SIG-M5 (cell line): Measurements from ENCODE around the gene ITGA11.

Source experiments
- DNase-seq: peaks from one replicate; lab custom pipeline; 2025; lab: John Stamatoyannopoulos, UW

ITGA11 gene

GRCh38 chr15:68389936-68390817, 41.8 kb downstream of the ITGA11 start:
- no peak for DNase-seq

GRCh38 chr15:68389041-68389930, 42.7 kb downstream of the ITGA11 start:
- DNase-seq, result no peak

- DNase-seq, result no peak
Measured at GRCh38 chr15:68387381-68388143, 44.4 kb downstream of the ITGA11 start.

- no peak for DNase-seq
Measured at GRCh38 chr15:68386587-68387288, 45.2 kb downstream of the ITGA11 start.

GRCh38 chr15:68385671-68386586, 46.0 kb downstream of the ITGA11 start:
- no peak for DNase-seq

GRCh38 chr15:68385240-68385561, 46.8 kb downstream of the ITGA11 start:
- DNase-seq, result no peak

GRCh38 chr15:68384451-68385239, 47.3 kb downstream of the ITGA11 start:
- DNase-seq, result no peak

GRCh38 chr15:68383161-68384074, 48.5 kb downstream of the ITGA11 start:
- DNase-seq, result no peak

- no peak for DNase-seq
Measured at GRCh38 chr15:68382286-68383007, 49.5 kb downstream of the ITGA11 start.

GRCh38 chr15:68380456-68380855, 51.5 kb downstream of the ITGA11 start:
- DNase-seq, result no peak

- no peak for DNase-seq
Measured at GRCh38 chr15:68379759-68380290, 52.1 kb downstream of the ITGA11 start.

- DNase-seq, result no peak
Measured at GRCh38 chr15:68379058-68379758, 52.8 kb downstream of the ITGA11 start.

GRCh38 chr15:68378595-68378994, 53.4 kb downstream of the ITGA11 start:
- no peak for DNase-seq

- DNase-seq, result no peak
Measured at GRCh38 chr15:68377766-68378165, 54.2 kb downstream of the ITGA11 start.

- DNase-seq, result no peak
Measured at GRCh38 chr15:68376447-68377060, 55.4 kb downstream of the ITGA11 start.

GRCh38 chr15:68375716-68376220, 56.2 kb downstream of the ITGA11 start:
- no peak for DNase-seq
